ENCODE results near the gene HOMER1. TPM values are rescaled to one million over a fixed set of nuclear protein-coding genes. Genes with fewer than 3 reads are reported as not detected.

HOMER1 gene
- total and polyA plus RNA-seq, 10 of the 15 experiments (the other 5 are each of a cell fraction or from before 2014, with no cell fraction given), result 0.96 to 22.0 (median 7.5) TPM

DNA sequence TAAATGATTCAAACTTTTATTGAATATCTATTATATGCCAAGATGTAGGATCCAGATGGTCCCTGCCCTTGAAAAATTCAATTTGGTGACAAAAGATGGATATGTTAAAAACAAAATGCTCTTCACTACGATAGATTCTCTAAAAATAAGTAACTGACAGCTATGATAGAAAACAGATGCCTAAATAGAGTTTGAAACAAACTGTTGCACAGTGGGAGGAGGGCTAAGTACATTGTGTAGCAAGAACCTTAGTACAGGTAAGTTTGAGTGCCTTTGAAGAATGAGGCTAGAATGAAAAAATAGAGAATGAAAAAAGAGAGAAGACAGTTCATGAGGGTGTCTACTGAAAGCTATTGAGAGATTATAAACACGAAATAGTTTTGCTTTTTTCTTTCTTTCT, 54.3 kb downstream of the HOMER1 start:
- no peak for FAIRE-seq
- Histone ChIP-seq H3K4me2 (ENCODE audit: control insufficient read depth, insufficient read depth) (no peak overlapping the region), H3K9me3 (replicated peaks; ENCODE audit: control insufficient read depth, insufficient read depth, low read length) (no peaks in the 10 kb centered on the region), H3K27ac (ENCODE audit: control insufficient read depth, insufficient read depth) (no peak overlapping the region), H3K36me3 (ENCODE audit: control insufficient read depth in 2 of 2, insufficient read depth in 2 of 2, low read length in 1 of 2) (no peaks in the 10 kb centered on the region), H3K79me2 (ENCODE audit: control insufficient read depth, insufficient read depth, low read length) (no peaks in the 10 kb centered on the region), H3K27me3 (replicated peaks in 1 of 2; ENCODE audit: control insufficient read depth in 2 of 2, insufficient read depth in 2 of 2, low read length in 1 of 2) (no peaks in the 10 kb centered on the region), H3K9ac (ENCODE audit: control insufficient read depth, insufficient read depth, low read length) (no peak overlapping the region), H4K20me1 (ENCODE audit: control insufficient read depth, insufficient read depth) (no peaks in the 10 kb centered on the region), H3K4me3 (no peak overlapping the region), H3K4me1 (ENCODE audit: control insufficient read depth, insufficient read depth, low read length) (peaks cover 12% of the 10 kb centered on the region), H2AFZ (ENCODE audit: control insufficient read depth, low read depth, low read length) (no peak overlapping the region)
- intact Hi-C loops (cut with micrococcal nuclease; ENCODE audit: unreplicated experiment) (loop anchor here (5.0 to 10.0 kb wide), 2 partner anchors 217 to 565 kb away; no protein-coding TSS in a partner anchor), in situ Hi-C loops (cut with MboI) (loop anchor here (10.0 kb wide), 1 partner anchor 565 kb away; no protein-coding TSS in a partner anchor)
- ChIA-PET CTCF (interaction anchor here (0.8 to 16.5 kb wide), 8 partner anchors 10 to 438 kb away, joined by 3 to 322 read pairs (median 3); no protein-coding TSS in a partner anchor), SMC1A (ENCODE audit: uncharacterized antibody, unreplicated experiment) (interaction anchor here (0.9 to 12.7 kb wide), 5 partner anchors 9 to 438 kb away, joined by 3 to 163 read pairs (median 7); no protein-coding TSS in a partner anchor), POLR2A (no interaction called here), RAD21 (ENCODE audit: unreplicated experiment) (interaction anchor here (1.8 to 12.8 kb wide), 3 partner anchors 203 to 438 kb away, joined by 4 to 135 read pairs (median 5); no protein-coding TSS in a partner anchor)
- no TSS peak for BruUV-seq (replicated peaks)
- 74% methylated on average over 2 of the region's 2 CpGs for WGBS (ENCODE audit: insufficient coverage, insufficient replicate concordance, low lambda C conversion rate, missing lambda C conversion rate)
- DNase-seq (ENCODE audit: low read depth, low spot score), result no peak
- no peak for ATAC-seq
- no peak for TF ChIP-seq POU2F2 (IDR thresholded peaks at IDR 0.05; ENCODE audit: borderline replicate concordance, low read depth, low read length)
- TF ChIP-seq, protein P1, sequence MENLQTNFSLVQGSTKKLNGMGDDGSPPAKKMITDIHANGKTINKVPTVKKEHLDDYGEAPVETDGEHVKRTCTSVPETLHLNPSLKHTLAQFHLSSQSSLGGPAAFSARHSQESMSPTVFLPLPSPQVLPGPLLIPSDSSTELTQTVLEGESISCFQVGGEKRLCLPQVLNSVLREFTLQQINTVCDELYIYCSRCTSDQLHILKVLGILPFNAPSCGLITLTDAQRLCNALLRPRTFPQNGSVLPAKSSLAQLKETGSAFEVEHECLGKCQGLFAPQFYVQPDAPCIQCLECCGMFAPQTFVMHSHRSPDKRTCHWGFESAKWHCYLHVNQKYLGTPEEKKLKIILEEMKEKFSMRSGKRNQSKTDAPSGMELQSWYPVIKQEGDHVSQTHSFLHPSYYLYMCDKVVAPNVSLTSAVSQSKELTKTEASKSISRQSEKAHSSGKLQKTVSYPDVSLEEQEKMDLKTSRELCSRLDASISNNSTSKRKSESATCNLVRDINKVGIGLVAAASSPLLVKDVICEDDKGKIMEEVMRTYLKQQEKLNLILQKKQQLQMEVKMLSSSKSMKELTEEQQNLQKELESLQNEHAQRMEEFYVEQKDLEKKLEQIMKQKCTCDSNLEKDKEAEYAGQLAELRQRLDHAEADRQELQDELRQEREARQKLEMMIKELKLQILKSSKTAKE (IDR thresholded peaks at IDR 0.05; ENCODE audit: low read depth, poor library complexity, severe bottlenecking), result no peak
- no peak for TF ChIP-seq KDM1A (IDR thresholded peaks at IDR 0.05; ENCODE audit: borderline replicate concordance)
- no peak for TF ChIP-seq JUND (IDR thresholded peaks at IDR 0.05; ENCODE audit: low read depth, low read length)
- TF ChIP-seq ZNF207 (IDR thresholded peaks at IDR 0.05; ENCODE audit: borderline replicate concordance), result no peak

Data from GM12878 (cell line).